PC-9 (cell line): Measurements from ENCODE around the gene NDUFS8. TPM values are rescaled to one million over a fixed set of nuclear protein-coding genes. Genes with fewer than 3 reads are reported as not detected.

Experiments used
- BruUV-seq: library from RNA; stranded (reverse); fragments of 400-500 nt; replicated peaks from 2 replicates; lab custom pipeline; 2021; lab: Mats Ljungman, UMichigan
- CTCF ChIA-PET: fragments of 300-600 bp; sonication (Branson Sonifier 250); formaldehyde crosslinking; loops from one replicate; lab custom pipeline; 2022; ENCODE audit warnings: antibody characterized with exemption; lab: Charles Lee
- POLR2A ChIA-PET: fragments of 300-600 bp; sonication (Branson Sonifier 250); formaldehyde crosslinking; loops from one replicate; lab custom pipeline; 2022; ENCODE audit warnings: antibody characterized with exemption; ENCODE audit not compliant: unreplicated experiment; lab: Charles Lee
- DNase-seq, 2 experiments: peaks; one replicate each; pipeline versions ENCODE4 v3.0.0 to v3.0.0-alpha.2; 2015 to 2022; ENCODE audit warnings: mixed read lengths in 1 of 2
- H2AFZ ChIP-seq: fragments of 200-600 bp; sonication (generic); 2 replicates; pipeline ENCODE4 v1.8.1; 2017; ENCODE audit warnings: antibody characterized with exemption
- H3F3A ChIP-seq: fragments of 200-600 bp; sonication (generic); 2 replicates; pipeline ENCODE4 v1.8.1; 2017; ENCODE audit warnings: antibody characterized with exemption, mild to moderate bottlenecking, low read depth; ENCODE audit not compliant: insufficient read depth
- H3K27ac ChIP-seq: fragments of 200-600 bp; sonication (generic); 2 replicates; pipeline ENCODE4 v1.6.1; 2016; ENCODE audit warnings: mixed run types
- H3K27me3 ChIP-seq: fragments of 200-600 bp; sonication (generic); 2 replicates; pipeline ENCODE4 v1.6.1; 2016; ENCODE audit warnings: low read depth, mixed run types; ENCODE audit not compliant: insufficient read depth
- H3K36me3 ChIP-seq: fragments of 200-600 bp; sonication (generic); 2 replicates; pipeline ENCODE4 v1.6.1; 2016; ENCODE audit warnings: low read depth, mixed run types
- H3K4me1 ChIP-seq: fragments of 200-600 bp; sonication (generic); replicated peaks from 2 replicates; pipeline ENCODE4 v1.6.1; 2016; ENCODE audit warnings: mixed run types; ENCODE audit not compliant: insufficient read depth
- H3K4me2 ChIP-seq: fragments of 200-600 bp; sonication (generic); 2 replicates; pipeline ENCODE4 v1.6.1; 2017; ENCODE audit warnings: mixed run types
- H3K4me3 ChIP-seq: fragments of 200-600 bp; sonication (generic); 2 replicates; pipeline ENCODE4 v1.6.1; 2016; ENCODE audit warnings: mixed run types
- H3K79me2 ChIP-seq: fragments of 200-600 bp; sonication (generic); 2 replicates; pipeline ENCODE4 v1.6.1; 2017; ENCODE audit warnings: low read depth, mixed run types
- H3K9me2 ChIP-seq: fragments of 200-600 bp; sonication (generic); 2 replicates; pipeline ENCODE4 v1.8.1; 2017; ENCODE audit warnings: mild to moderate bottlenecking; ENCODE audit not compliant: insufficient read depth
- H3K9me3 ChIP-seq: fragments of 200-600 bp; sonication (generic); 2 replicates; pipeline ENCODE4 v1.8.1; 2016; ENCODE audit warnings: low read depth; ENCODE audit not compliant: insufficient read depth
- H4K20me1 ChIP-seq: fragments of 200-600 bp; sonication (generic); 2 replicates; pipeline ENCODE4 v1.8.1; 2017; ENCODE audit not compliant: insufficient read depth
- EZH2 ChIP-seq: fragments of 200-600 bp; sonication (generic); IDR thresholded peaks from 2 replicates; pipeline ENCODE4 v1.8.0; 2017; ENCODE audit warnings: antibody characterized with exemption, low read depth
- intact Hi-C: fragments of 100-400 bp; cut with micrococcal nuclease; formaldehyde crosslinking; loops from one replicate; pipeline ENCODE4 v1.10.0; 2022; ENCODE audit not compliant: unreplicated experiment
- total RNA-seq: library from RNA; stranded (reverse); gene quantifications from 2 replicates; pipeline ENCODE4 v1.2.3, GENCODE V29; 2021
- TF ChIP-seq, protein P1 (sequence below): fragments of 200-600 bp; sonication (generic); conservative IDR thresholded peaks from 2 replicates; pipeline ENCODE4 v1.6.1; 2017; ENCODE audit warnings: mixed run types, antibody characterized with exemption, mild to moderate bottlenecking, moderate library complexity

The NDUFS8 gene
- total RNA-seq, 1 experiment from 2014 or later = 275 TPM

DNA sequence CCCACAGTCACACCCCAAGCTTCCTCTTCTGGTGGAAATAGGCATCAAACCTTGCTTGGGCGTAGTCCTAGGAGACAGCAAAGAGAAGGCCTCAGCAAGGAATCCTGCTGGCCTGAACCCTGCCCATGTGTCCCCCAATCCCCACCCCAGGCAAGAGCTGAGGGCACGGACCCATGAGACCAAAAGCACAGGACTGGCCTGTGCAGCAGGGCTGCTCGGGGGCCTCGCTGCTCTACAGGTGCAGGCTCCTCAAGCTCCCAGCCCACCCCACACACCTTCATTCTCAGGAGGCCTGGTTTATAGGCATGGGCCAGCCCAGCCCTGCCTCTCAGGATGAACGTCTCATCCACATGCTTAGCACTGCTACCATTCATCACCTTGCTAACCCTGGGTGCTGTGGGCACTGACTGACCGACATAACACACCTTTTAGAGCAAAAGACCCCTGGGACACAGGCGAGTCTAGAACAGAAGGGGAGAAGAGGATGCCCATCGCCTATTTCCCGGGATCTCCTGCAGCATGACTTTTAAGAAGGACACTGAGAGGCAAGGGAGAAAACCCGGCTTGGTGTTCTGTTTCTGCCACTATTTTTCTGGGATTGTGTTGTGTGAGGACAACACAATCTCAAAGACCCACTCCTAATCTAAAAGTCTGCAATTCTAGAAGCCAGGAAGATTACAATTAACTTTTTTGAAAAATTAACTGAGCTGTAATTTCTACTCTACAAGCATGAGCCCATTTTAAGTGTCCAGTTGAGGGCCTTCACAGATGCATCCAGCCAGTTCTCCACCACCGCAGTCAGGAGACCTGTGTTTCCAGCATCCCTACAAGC, 23.7 kb downstream of the NDUFS8 start:
- H3K9me2 ChIP-seq = no peaks in the 10 kb centered on the region
- intact Hi-C loops = no loop called here
- no peaks in the 10 kb centered on the region for H3K79me2 ChIP-seq
- H3K4me2 ChIP-seq = no peak overlapping the region
- H3F3A ChIP-seq = peaks cover 79% of the 10 kb centered on the region
- ChIA-PET CTCF (no interaction called here), POLR2A (interaction anchor here (0.6 to 0.7 kb wide), 2 partner anchors 11 to 39 kb away, joined by 3 read pairs; no protein-coding TSS in a partner anchor)
- no peaks in the 10 kb centered on the region for H3K9me3 ChIP-seq
- no peak overlapping the region for H3K27ac ChIP-seq
- no peak overlapping the region for H3K4me3 ChIP-seq
- peaks cover 19% of the 10 kb centered on the region for H4K20me1 ChIP-seq
- BruUV-seq = no TSS peak
- no peak for DNase-seq
- no peak for TF ChIP-seq EZH2
- TF ChIP-seq, protein P1, sequence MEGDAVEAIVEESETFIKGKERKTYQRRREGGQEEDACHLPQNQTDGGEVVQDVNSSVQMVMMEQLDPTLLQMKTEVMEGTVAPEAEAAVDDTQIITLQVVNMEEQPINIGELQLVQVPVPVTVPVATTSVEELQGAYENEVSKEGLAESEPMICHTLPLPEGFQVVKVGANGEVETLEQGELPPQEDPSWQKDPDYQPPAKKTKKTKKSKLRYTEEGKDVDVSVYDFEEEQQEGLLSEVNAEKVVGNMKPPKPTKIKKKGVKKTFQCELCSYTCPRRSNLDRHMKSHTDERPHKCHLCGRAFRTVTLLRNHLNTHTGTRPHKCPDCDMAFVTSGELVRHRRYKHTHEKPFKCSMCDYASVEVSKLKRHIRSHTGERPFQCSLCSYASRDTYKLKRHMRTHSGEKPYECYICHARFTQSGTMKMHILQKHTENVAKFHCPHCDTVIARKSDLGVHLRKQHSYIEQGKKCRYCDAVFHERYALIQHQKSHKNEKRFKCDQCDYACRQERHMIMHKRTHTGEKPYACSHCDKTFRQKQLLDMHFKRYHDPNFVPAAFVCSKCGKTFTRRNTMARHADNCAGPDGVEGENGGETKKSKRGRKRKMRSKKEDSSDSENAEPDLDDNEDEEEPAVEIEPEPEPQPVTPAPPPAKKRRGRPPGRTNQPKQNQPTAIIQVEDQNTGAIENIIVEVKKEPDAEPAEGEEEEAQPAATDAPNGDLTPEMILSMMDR = no peak
- peaks cover 17% of the 10 kb centered on the region; the same call in 1 of the 2 replicates for H3K36me3 ChIP-seq
- H3K27me3 ChIP-seq = no peaks in the 10 kb centered on the region
- H2AFZ ChIP-seq = no peak overlapping the region
- no peaks in the 10 kb centered on the region for H3K4me1 ChIP-seq

DNA sequence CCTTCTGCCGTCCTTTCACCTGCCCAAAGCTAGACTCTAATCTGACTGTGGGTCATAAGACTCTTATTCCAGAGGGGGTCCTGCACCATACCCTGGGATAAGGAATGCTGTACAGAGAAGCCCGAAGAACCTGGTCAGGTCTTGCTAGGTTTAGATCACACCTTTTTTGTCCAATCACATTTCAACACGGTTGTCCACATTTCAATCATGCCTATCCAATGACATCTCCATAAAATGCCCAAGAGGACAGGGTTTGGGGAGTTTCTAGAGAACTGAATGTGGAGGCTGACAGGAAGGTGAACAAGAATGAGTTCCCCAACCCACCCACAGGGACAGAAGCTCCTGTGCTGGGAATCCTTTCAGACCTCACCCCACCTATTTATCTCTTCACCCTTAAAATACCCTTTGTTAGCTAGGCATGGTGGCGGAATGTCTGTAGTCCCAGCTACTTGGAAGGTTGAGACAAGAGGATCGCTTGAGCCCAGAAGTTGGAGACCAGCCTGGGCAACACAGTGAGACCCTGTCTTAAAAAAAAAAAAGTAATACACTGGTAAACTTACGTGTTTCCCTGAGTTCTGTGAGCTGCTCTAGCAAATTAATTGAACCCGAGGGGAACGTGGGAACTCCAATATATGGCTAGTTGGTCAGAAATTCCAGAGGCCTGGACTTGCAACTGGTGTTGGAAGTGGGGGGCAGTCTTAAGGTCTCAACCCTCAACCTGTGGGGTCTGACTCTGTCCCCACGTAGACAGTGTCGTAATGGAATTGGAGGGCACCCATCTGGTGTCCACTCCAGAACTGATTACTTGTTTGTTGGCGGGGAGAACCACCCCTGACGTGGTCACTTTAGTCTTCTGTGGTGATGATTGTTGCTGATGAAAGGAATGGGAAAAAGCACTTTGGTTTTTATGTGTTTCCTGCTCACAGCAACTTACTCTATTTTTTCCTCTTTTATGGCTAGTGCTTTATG, 26.1 kb downstream of the NDUFS8 start:
- no TSS peak for BruUV-seq
- H3K27ac ChIP-seq = no peak overlapping the region
- DNase-seq = no peak
- H2AFZ ChIP-seq = no peak overlapping the region
- no peak for TF ChIP-seq EZH2
- TF ChIP-seq, protein P1 = no peak
- H3K36me3 ChIP-seq = peaks cover 25% of the 10 kb centered on the region
- intact Hi-C loops = no loop called here
- no peaks in the 10 kb centered on the region for H3K4me1 ChIP-seq
- H3K27me3 ChIP-seq = no peaks in the 10 kb centered on the region
- H3K4me3 ChIP-seq = no peak overlapping the region
- peaks cover 14% of the 10 kb centered on the region for H4K20me1 ChIP-seq
- no peaks in the 10 kb centered on the region for H3K9me2 ChIP-seq
- H3F3A ChIP-seq = peaks cover 89% of the 10 kb centered on the region
- CTCF ChIA-PET = no interaction called here
- H3K4me2 ChIP-seq = no peak overlapping the region
- POLR2A ChIA-PET = no interaction called here
- H3K79me2 ChIP-seq = no peaks in the 10 kb centered on the region
- H3K9me3 ChIP-seq = no peaks in the 10 kb centered on the region

DNA sequence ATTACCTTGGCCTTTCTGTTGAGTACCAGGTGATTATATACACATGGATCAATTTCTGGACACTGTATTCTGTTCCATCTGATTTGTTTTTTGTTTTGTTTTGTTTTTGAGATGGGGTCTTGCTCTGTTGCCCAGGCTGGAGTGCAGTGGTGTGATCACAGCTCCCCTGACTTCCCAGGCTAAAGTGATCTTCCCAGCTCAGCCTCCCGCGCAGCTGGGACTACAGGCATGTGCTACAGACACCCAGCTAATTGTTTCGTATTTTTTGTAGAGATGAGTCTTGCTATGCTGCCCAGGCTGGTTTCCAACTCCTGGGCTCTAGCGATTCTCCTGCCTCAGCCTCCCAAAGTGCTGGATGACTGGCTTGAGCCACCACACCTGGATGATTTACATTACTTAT, 27.3 kb downstream of the NDUFS8 start:
- TF ChIP-seq EZH2 = no peak
- TF ChIP-seq, protein P1 = no peak
- no peaks in the 10 kb centered on the region for H3K27me3 ChIP-seq
- intact Hi-C loops = no loop called here
- H3K36me3 ChIP-seq = peaks cover 36% of the 10 kb centered on the region
- H3K9me3 ChIP-seq = no peaks in the 10 kb centered on the region
- CTCF ChIA-PET = no interaction called here
- no peaks in the 10 kb centered on the region for H3K79me2 ChIP-seq
- BruUV-seq = no TSS peak
- H3F3A ChIP-seq = peaks cover 90% of the 10 kb centered on the region
- DNase-seq = no peak
- no peak overlapping the region for H3K27ac ChIP-seq
- POLR2A ChIA-PET = no interaction called here
- no peaks in the 10 kb centered on the region for H3K9me2 ChIP-seq
- no peaks in the 10 kb centered on the region for H3K4me1 ChIP-seq
- no peak overlapping the region for H2AFZ ChIP-seq
- no peak overlapping the region for H3K4me2 ChIP-seq
- H3K4me3 ChIP-seq = no peak overlapping the region
- H4K20me1 ChIP-seq = peaks cover 12% of the 10 kb centered on the region
